Measurements from ENCODE around the gene TAS2R13.

Gene TAS2R13

GRCh38 chr12:10867381-10867780 is 42.0 kb downstream of the TAS2R13 start:
- no peak for DNase-seq (ENCODE audit: low spot score)

- no peak for DNase-seq (ENCODE audit: low spot score)
Observed at GRCh38 chr12:10863512-10864218, 45.7 kb downstream of the TAS2R13 start.

- DNase-seq (ENCODE audit: low spot score): no peak
Observed at GRCh38 chr12:10861366-10861765, 48.0 kb downstream of the TAS2R13 start.
